Muscle layer of duodenum (tissue), 2 donors: Measurements from ENCODE around the gene PTPRN2.

Source experiments
- H3K27ac ChIP-seq: one replicate; pipeline ENCODE4 v1.7.0; 2013; ENCODE audit warnings: mild to moderate bottlenecking, low read length
- H3K27me3 ChIP-seq: one replicate; pipeline ENCODE4 v1.7.0; 2013; ENCODE audit warnings: low read depth, mild to moderate bottlenecking, control low read depth, low read length
- H3K36me3 ChIP-seq, 2 donors: one replicate each; pipeline ENCODE4 v1.7.0; 2013; ENCODE audit warnings: low read length in 2 of 2, control low read depth in 1 of 2, mild to moderate bottlenecking in 1 of 2; ENCODE audit not compliant: insufficient read depth in 2 of 2, control insufficient read depth in 1 of 2
- H3K4me1 ChIP-seq, 2 donors: one replicate each; pipeline ENCODE4 v1.7.0; 2013; ENCODE audit warnings: low read length in 2 of 2, mild to moderate bottlenecking in 2 of 2, control low read depth in 1 of 2, moderate library complexity in 1 of 2; ENCODE audit not compliant: insufficient read depth in 2 of 2, control insufficient read depth in 1 of 2
- H3K4me3 ChIP-seq, 2 donors: one replicate each; pipeline ENCODE4 v1.7.0; 2013; ENCODE audit warnings: low read length in 2 of 2, low read depth in 1 of 2, mild to moderate bottlenecking in 1 of 2
- H3K9me3 ChIP-seq, 2 donors: one replicate each; pipeline ENCODE4 v1.7.0; 2013; ENCODE audit warnings: low read length in 2 of 2, control low read depth in 1 of 2, mild to moderate bottlenecking in 1 of 2; ENCODE audit not compliant: control insufficient read depth in 1 of 2
- donor health status: healthy.

The PTPRN2 gene

GRCh38 chr7:158449942-158450341 lies 137.7 kb downstream of the PTPRN2 start:
- Histone ChIP-seq H3K9me3 (no peaks in the 10 kb centered on the region), H3K4me3 (no peak overlapping the region), H3K36me3 (no peaks in the 10 kb centered on the region), H3K27me3 (no peaks in the 10 kb centered on the region), H3K4me1 (no peaks in the 10 kb centered on the region), H3K27ac (no peak overlapping the region)

- H3K4me1 ChIP-seq = no peaks in the 10 kb centered on the region
- H3K27ac ChIP-seq = no peak overlapping the region
- H3K4me3 ChIP-seq = no peak overlapping the region
- no peaks in the 10 kb centered on the region for H3K9me3 ChIP-seq
- H3K36me3 ChIP-seq = no peaks in the 10 kb centered on the region
- no peaks in the 10 kb centered on the region for H3K27me3 ChIP-seq
Measured at GRCh38 chr7:158449266-158449665, 138.4 kb downstream of the PTPRN2 start.

- Histone ChIP-seq H3K9me3 (no peaks in the 10 kb centered on the region), H3K27me3 (no peaks in the 10 kb centered on the region), H3K4me1 (no peaks in the 10 kb centered on the region), H3K27ac (no peak overlapping the region), H3K36me3 (no peaks in the 10 kb centered on the region), H3K4me3 (no peak overlapping the region)
Measured at GRCh38 chr7:158448430-158449100, 139.1 kb downstream of the PTPRN2 start.

- Histone ChIP-seq H3K4me1 (no peaks in the 10 kb centered on the region), H3K9me3 (no peaks in the 10 kb centered on the region), H3K27me3 (no peaks in the 10 kb centered on the region), H3K36me3 (no peaks in the 10 kb centered on the region), H3K4me3 (no peak overlapping the region), H3K27ac (no peak overlapping the region)
Measured at GRCh38 chr7:158447506-158448171, 140.0 kb downstream of the PTPRN2 start.

GRCh38 chr7:158447151-158447505 lies 140.5 kb downstream of the PTPRN2 start:
- no peaks in the 10 kb centered on the region for H3K36me3 ChIP-seq
- no peaks in the 10 kb centered on the region for H3K27me3 ChIP-seq
- H3K4me1 ChIP-seq = no peaks in the 10 kb centered on the region
- H3K9me3 ChIP-seq = no peaks in the 10 kb centered on the region
- no peak overlapping the region for H3K4me3 ChIP-seq
- no peak overlapping the region for H3K27ac ChIP-seq

- H3K9me3 ChIP-seq = no peaks in the 10 kb centered on the region
- no peak overlapping the region for H3K27ac ChIP-seq
- H3K4me3 ChIP-seq = no peak overlapping the region
- no peaks in the 10 kb centered on the region for H3K4me1 ChIP-seq
- H3K36me3 ChIP-seq = no peaks in the 10 kb centered on the region
- H3K27me3 ChIP-seq = no peaks in the 10 kb centered on the region
Measured at GRCh38 chr7:158446706-158447105, 140.9 kb downstream of the PTPRN2 start.

- Histone ChIP-seq H3K36me3 (no peaks in the 10 kb centered on the region), H3K27me3 (no peaks in the 10 kb centered on the region), H3K4me3 (no peak overlapping the region), H3K27ac (no peak overlapping the region), H3K9me3 (no peaks in the 10 kb centered on the region), H3K4me1 (no peaks in the 10 kb centered on the region)
Measured at GRCh38 chr7:158446281-158446680, 141.3 kb downstream of the PTPRN2 start.

- H3K4me1 ChIP-seq = no peaks in the 10 kb centered on the region
- H3K4me3 ChIP-seq = no peak overlapping the region
- no peaks in the 10 kb centered on the region for H3K36me3 ChIP-seq
- H3K27me3 ChIP-seq = no peaks in the 10 kb centered on the region
- no peak overlapping the region for H3K27ac ChIP-seq
- no peaks in the 10 kb centered on the region for H3K9me3 ChIP-seq
Measured at GRCh38 chr7:158445421-158446175, 142.0 kb downstream of the PTPRN2 start.

GRCh38 chr7:158444501-158445420 lies 142.9 kb downstream of the PTPRN2 start:
- H3K4me1 ChIP-seq = no peaks in the 10 kb centered on the region
- H3K9me3 ChIP-seq = no peaks in the 10 kb centered on the region
- no peak overlapping the region for H3K4me3 ChIP-seq
- no peaks in the 10 kb centered on the region for H3K27me3 ChIP-seq
- H3K36me3 ChIP-seq = no peaks in the 10 kb centered on the region
- H3K27ac ChIP-seq = no peak overlapping the region

GRCh38 chr7:158443688-158444483 lies 143.7 kb downstream of the PTPRN2 start:
- H3K4me1 ChIP-seq = no peaks in the 10 kb centered on the region
- H3K27ac ChIP-seq = no peak overlapping the region
- H3K9me3 ChIP-seq = no peaks in the 10 kb centered on the region
- H3K36me3 ChIP-seq = no peaks in the 10 kb centered on the region
- H3K4me3 ChIP-seq = no peak overlapping the region
- no peaks in the 10 kb centered on the region for H3K27me3 ChIP-seq
